Measurements from ENCODE around the gene MINDY4. TPM values are rescaled to one million over a fixed set of nuclear protein-coding genes. Genes with fewer than 3 reads are reported as not detected.
"Not testable (repeated sequence)": the region's sequence is repeated elsewhere in the genome, so short reads cannot be mapped to it uniquely, and the experiment has no call there.

The MINDY4 gene
- total RNA-seq, 1 donor from 2014 or later, result 6.3 TPM

GRCh38 chr7:30829471-30829870 lies 58.3 kb downstream of the MINDY4 start:
- H3K9me3 Mint-ChIP-seq (ENCODE audit: low read depth), result peaks cover 7% of the 10 kb centered on the region
- DNase-seq (ENCODE audit: low spot score), result no peak
- no peak overlapping the region for H3K4me3 Mint-ChIP-seq (ENCODE audit: unreplicated experiment)
- no peak overlapping the region for H3K27ac Mint-ChIP-seq (ENCODE audit: unreplicated experiment)
- no peaks in the 10 kb centered on the region for H3K27me3 Mint-ChIP-seq (ENCODE audit: low read depth)
- peaks cover 21% of the 10 kb centered on the region for H3K36me3 Mint-ChIP-seq (ENCODE audit: low read depth)
- no peaks in the 10 kb centered on the region for H3K4me1 Mint-ChIP-seq (ENCODE audit: low read depth)
- no peak for TF ChIP-seq CTCF (IDR thresholded peaks at IDR 0.05)

- no peak for TF ChIP-seq CTCF (IDR thresholded peaks at IDR 0.05)
- peaks cover 25% of the 10 kb centered on the region for H3K36me3 Mint-ChIP-seq (ENCODE audit: low read depth)
- H3K27me3 Mint-ChIP-seq (ENCODE audit: low read depth), result no peaks in the 10 kb centered on the region
- H3K4me3 Mint-ChIP-seq (ENCODE audit: unreplicated experiment), result no peak overlapping the region
- H3K9me3 Mint-ChIP-seq (ENCODE audit: low read depth), result peaks cover 10% of the 10 kb centered on the region
- no peaks in the 10 kb centered on the region for H3K4me1 Mint-ChIP-seq (ENCODE audit: low read depth)
- DNase-seq (ENCODE audit: low spot score), result no peak
- H3K27ac Mint-ChIP-seq (ENCODE audit: unreplicated experiment), result no peak overlapping the region
These were observed 60.0 kb downstream of the MINDY4 start for GRCh38 chr7:30831227-30831626.

- TF ChIP-seq CTCF (IDR thresholded peaks at IDR 0.05), result no peak
- Mint-ChIP-seq H3K36me3 (ENCODE audit: low read depth) (peaks cover 30% of the 10 kb centered on the region), H3K27ac (ENCODE audit: unreplicated experiment) (no peak overlapping the region), H3K27me3 (ENCODE audit: low read depth) (no peaks in the 10 kb centered on the region), H3K9me3 (ENCODE audit: low read depth) (peaks cover 10% of the 10 kb centered on the region), H3K4me3 (ENCODE audit: unreplicated experiment) (no peak overlapping the region), H3K4me1 (ENCODE audit: low read depth) (no peaks in the 10 kb centered on the region)
- no peak for DNase-seq (ENCODE audit: low spot score)
These were observed 60.7 kb downstream of the MINDY4 start for GRCh38 chr7:30831936-30832335.

GRCh38 chr7:30834017-30834674 lies 62.9 kb downstream of the MINDY4 start:
- not testable (repeated sequence) for H3K4me3 Mint-ChIP-seq (ENCODE audit: unreplicated experiment); H3K27ac Mint-ChIP-seq (ENCODE audit: unreplicated experiment); H3K4me1 Mint-ChIP-seq (ENCODE audit: low read depth); H3K27me3 Mint-ChIP-seq (ENCODE audit: low read depth); DNase-seq (ENCODE audit: low spot score)
- Mint-ChIP-seq H3K36me3 (ENCODE audit: low read depth) (peaks cover 36% of the 10 kb centered on the region), H3K9me3 (ENCODE audit: low read depth) (peaks cover 10% of the 10 kb centered on the region)

- Mint-ChIP-seq H3K4me3 (ENCODE audit: unreplicated experiment) (no peak overlapping the region), H3K4me1 (ENCODE audit: low read depth) (peaks cover 3% of the 10 kb centered on the region), H3K36me3 (ENCODE audit: low read depth) (peaks cover 34% of the 10 kb centered on the region), H3K27me3 (ENCODE audit: low read depth) (no peaks in the 10 kb centered on the region), H3K27ac (ENCODE audit: unreplicated experiment) (no peak overlapping the region), H3K9me3 (ENCODE audit: low read depth) (peaks cover 10% of the 10 kb centered on the region)
- no peak for DNase-seq (ENCODE audit: low spot score)
- TF ChIP-seq CTCF (IDR thresholded peaks at IDR 0.05), result no peak
These were observed 64.2 kb downstream of the MINDY4 start for GRCh38 chr7:30835396-30835915.

- Mint-ChIP-seq H3K27ac (ENCODE audit: unreplicated experiment) (no peak overlapping the region), H3K4me1 (ENCODE audit: low read depth) (peaks cover 12% of the 10 kb centered on the region), H3K9me3 (ENCODE audit: low read depth) (peaks cover 7% of the 10 kb centered on the region), H3K4me3 (ENCODE audit: unreplicated experiment) (no peak overlapping the region), H3K27me3 (ENCODE audit: low read depth) (no peaks in the 10 kb centered on the region), H3K36me3 (ENCODE audit: low read depth) (peaks cover 33% of the 10 kb centered on the region)
- no peak for TF ChIP-seq CTCF (IDR thresholded peaks at IDR 0.05)
- DNase-seq (ENCODE audit: low spot score), result no peak
These were observed 65.8 kb downstream of the MINDY4 start for GRCh38 chr7:30836991-30837390.

All from chondrocyte (in vitro differentiated cells).